CD4-positive, alpha-beta T cell treated with Interleukin-4 for 1 hour (primary cell): Measurements from ENCODE around the gene CBLN2.

Experiments used
- DNase-seq, 2 donors: peaks; one replicate each; pipeline ENCODE4 v3.0.0-alpha.2; 2020 to 2022

CBLN2 gene

DNA sequence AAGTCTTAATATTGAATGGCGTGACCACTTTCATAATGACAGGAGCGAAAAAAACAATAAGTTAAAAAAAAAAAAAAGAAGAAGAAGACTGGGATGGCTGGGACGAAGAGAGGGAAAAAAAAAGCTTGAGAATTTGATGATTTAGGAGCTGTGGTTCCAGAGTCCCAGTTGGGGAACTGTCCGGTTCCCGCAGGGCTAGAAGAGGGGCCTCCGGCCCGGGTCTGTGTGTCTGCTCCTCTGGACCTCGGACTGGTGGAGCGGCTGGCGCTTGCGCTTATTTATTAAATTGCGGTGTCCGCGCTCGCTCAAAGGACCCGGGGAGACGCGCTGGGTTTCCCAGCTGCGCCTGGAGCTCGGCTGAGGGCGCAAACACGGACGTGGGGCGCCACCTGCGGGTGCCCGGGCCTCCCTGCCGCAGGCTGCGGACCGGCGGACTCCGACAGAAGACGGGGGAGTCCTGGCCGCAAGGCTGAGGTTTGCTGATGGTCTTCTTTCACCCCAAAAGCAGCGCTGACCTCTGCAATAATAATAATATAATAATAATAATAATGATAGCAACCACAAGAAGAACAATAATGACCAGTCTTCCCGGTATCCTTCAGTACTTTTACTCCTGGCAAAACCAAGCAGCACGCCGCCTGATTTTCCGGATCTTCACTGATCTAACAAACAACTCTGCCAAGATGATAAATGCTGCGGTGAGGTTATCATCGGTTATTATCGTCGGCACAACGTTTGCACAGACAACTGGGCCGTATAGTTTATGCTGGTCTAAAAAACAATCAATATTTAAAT lies at the start of gene CBLN2:
CBLN2 (minus strand) TSS at position 251 of the 795 bp plus-strand sequence. CDS start 2,182 bp downstream, outside the sequence.
- no peak for DNase-seq

DNA sequence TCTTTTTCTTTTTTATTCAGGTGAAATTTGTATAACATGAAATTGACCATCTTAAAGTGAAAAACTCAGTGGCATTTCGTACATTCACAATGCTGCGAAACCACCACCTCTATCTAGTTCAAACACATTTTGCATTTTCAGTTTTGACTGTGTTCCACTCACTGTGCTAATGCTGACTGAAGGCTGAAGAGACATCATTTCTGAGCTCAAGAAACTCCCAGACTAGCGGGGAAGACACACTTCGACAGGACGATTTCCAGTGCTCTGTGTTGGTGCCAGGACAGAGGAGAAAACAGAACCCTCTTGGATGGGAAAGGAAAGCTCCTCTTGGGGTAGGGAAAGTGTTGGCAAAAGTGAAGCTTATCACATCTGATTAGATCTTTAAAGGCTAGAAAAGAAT lies 44.2 kb upstream of the CBLN2 start:
- DNase-seq = no peak

DNA sequence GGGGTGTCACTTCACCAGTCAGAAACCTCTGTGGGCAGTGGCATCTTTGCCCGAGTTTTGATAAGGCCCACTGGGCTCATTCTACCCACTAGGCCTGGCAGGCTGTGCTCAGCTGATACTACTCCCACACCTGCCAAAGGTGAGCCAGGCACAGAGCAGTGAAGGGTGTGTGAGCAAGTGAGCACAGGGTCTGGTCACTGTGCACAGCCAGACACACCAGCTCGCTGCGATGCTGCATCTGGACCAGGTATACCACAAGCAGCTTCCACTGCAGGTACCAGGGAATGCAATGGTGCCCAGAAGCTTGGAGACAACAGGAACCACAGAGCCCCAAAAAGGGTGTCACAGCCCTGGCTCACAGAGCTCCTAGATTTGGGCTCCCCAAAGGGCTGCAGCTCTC lies 40.6 kb upstream of the CBLN2 start:
- no peak for DNase-seq

DNA sequence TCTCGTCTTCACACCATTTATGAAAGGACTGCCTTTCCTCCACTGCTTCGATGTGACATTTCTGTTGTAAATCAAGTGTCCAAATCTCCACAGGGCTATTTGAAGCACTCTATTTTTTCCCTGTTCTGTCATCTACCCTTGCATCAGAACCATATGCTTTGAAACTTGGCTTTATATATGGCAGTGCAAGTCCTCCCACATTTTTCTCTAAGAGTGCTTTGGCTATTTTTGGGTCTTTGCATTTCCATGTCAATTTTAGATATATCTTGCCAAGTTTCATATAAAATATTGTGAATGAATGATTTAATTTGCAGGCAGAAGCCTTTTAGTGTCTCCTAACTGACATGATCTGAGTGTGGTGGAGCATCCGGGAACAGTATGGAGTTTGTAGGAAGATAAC lies 37.8 kb upstream of the CBLN2 start:
- no peak for DNase-seq

DNA sequence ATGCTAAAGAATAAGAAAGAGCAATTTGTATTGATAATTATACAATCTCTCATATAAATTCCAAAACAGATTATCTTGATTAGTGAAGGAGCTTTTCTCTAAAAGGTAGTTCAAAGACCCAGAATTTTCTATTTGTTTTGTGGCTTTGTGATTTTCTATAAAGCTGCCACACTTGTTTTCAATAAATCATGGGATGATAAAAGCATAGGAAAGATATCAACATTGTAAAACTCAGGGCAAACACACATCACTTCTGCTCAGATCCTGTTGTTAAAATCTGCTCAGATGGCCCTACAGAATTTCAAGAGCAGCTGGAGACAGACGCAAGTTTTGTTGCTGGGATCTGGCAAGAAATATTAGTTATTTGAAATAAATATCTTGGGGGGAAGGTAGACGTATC lies 28.8 kb upstream of the CBLN2 start:
- no peak for DNase-seq

DNA sequence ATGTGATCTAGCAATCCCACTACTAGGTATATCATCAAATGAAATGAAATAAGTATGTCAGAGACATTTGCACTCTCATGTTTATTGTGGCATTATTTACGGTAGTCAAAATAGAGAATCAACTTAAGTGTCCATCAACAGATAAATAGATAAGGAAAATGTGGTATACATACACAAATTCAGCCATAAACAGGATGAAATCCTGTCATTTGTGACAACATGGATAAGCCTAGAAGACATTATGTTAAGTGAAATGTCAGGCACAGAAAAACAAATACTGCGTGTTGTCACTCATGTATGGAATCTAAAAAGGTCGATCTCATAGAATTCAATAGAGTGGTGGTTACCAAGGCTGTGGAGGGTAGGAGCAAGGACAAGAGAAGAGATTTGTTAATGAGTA lies 22.1 kb upstream of the CBLN2 start:
- no peak for DNase-seq

DNA sequence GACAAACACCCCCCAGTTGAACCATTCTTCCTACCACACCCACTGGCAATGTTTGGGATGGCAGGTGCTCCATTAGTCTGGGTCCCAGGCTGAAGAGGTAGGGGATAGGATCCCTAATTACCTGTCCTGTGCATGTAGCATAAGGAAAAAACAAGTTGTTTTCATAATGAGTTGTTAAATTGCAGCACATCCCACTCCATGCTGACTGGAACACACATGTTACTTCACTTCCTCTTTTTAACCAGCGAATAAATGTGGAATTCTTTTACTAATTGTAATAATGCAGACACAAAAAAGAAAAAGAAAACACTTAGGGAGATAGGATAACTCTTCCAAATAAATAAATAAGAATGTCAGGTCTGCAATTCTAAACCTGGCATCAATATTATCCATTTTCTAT lies 11.8 kb upstream of the CBLN2 start:
- DNase-seq = no peak

DNA sequence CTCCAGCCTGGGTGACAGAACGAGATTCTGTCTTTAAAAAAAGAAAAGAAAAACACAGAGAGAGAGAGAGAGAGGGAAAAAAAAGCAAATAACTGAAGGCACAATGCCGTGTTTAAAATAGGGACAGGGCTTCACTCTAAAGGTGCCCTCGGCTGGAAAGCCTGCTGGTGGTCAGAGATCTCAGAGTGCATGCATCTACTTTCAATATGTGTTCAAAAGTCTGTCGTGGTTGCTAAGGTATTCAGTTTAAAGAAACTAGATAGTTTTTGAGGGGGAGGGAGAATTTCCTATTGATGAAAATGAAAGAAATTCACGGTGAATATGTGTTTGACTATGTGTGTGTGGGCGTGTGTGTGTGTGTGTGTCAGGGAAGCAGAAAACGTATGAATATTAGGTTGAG lies 11.0 kb upstream of the CBLN2 start:
- DNase-seq = no peak

DNA sequence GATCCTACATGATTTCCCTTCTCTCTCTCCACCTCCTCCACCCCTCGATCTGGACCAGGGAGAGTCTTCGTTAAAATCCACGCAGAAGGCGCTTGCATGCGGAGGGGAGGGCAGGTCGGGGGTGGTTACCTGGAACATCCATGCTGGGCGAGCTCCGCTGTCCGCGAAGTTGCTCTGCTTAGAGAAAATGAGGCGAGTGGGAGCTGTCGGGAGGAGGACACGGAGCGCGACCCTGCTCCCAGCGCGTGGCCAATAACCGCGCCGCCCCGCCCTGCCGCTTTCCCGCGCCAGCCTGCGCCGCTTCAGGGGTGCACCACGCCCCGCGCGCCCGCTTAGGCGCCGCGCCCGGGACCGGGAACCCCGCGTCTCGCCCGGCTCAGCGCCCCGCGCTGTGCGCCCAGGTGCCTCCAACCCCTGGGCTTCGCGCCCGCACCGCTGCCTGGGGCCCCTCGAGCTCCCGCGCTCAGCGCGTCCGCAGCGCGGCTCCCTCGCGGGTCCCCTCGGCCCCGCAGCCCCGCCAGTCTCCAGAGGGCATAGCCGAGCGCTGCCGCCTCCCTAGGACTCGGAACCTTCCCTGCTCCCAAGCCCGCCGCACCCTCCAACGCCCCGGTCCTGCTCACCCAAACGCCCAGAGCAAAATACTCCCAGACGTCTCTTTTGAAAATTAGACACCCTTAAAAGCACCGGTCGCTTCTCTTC lies 636 bp downstream of the CBLN2 start:
- no peak for DNase-seq

DNA sequence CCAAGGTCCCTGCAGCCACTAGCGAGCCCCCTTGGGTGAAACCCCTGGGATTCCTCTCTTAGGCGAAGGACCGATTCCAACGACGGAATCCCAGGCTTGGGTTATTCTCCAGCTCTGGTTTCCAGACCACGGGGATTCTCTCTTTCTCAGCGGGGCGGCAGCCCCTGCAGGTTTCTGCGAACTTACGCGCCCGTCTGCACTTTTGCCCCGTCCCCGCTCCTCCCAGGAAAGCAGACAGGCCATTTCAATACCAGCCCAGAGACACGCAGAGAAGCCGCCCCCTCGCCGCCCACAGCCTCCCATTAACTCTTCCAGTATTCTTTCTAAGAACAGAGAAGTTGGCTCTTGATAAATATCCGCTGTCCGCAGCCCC lies 1.2 kb downstream of the CBLN2 start:
- no peak for DNase-seq

DNA sequence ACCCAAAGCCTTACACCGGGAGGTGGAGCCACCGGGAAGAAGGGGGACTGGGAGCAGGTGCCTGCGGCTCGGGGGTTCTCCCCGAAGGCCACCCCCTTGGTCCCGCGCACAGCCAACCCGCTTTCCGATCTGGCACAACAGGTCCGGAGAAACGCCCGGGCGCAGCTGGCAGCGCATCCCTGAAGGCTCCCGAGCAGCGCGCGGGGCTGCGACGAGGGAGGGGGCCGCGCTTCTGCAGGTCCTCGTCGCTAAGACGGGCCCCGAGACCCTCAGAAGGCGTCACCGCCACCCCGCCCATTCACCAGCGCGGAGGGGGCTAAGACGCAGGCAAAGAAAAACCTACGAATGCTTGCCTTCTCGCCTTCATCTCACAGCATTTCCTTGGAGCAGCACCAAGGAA lies 1.8 kb downstream of the CBLN2 start:
- DNase-seq = no peak

DNA sequence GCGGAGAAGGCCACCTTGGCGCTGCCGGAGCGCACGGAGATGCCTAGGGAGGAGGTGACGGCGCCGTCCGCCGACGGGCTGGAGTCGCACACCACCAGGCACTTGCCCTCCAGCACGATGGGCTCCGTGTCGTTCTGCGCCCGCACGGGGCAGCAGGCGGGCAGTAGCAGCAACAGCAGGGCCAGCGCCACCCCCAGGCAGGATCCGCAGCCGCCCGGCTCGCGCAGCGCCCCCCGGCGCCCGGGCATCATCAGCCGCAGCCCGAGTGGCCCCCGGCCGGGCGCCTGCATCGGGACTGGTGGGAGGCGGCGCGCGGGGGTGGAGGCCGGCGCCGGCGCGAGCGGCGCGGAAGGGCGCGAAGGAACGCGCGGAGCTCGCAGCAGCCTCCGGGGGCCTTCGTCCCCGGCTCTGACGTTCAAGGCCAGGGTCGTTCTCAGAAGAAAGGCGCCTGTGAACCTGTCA lies 2.2 kb downstream of the CBLN2 start:
- no peak for DNase-seq

DNA sequence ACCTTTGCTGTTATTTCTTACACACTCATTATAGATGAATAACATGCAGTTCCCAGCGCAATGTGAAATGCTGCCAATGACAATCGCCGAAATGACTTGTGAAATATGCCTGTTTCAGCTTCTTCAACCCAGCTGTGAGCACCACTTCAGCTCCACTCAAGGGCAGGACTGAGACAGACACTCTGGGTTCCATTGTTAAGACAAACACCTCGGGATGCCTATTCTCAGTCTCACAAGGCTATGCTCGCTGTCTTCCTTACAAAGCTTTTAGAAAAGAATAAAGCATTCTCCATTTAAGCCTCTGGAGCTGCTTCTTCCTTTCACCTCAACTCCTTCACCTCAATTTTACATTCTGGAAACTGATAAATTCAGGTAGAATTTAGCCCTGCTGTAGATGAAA lies 4.2 kb downstream of the CBLN2 start:
- DNase-seq = no peak

DNA sequence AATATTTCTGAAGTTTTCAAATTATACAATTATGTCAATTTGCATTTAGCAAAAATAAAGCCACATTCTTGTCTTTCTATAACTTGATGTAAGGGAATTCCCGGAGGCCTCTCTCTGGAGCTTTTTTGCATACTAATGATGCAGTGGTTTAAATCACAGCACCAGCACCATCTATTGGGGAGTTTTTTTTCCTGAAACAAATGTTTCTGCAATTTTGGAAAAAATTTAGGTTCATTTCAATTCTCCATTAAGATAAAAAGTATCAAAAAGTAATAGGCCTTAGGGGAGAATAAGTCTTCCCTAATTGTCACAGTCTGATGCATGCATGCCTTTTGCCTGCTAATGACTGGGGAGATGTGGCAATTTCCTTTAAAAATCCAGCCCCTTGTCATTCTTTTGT lies 13.5 kb downstream of the CBLN2 start:
- no peak for DNase-seq

DNA sequence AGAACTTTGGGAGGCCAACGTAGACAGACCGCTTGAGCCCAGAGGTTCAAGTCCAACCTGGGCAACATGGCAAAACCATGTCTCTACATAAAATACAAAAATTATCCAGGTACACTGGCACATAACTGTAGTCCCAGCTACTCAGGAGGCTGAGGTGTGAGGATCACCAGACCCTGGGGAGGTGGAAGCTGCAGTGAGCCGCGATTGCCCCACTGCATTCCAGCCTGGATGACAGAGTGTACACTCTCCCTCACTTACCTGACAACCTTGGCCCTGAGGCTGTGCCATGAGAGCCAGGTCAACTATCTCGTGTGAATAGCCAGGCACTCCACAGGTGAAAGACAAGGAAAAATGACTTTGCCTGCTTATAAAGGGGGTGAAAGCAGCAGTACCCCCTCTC lies 39.3 kb downstream of the CBLN2 start:
- DNase-seq = no peak

DNA sequence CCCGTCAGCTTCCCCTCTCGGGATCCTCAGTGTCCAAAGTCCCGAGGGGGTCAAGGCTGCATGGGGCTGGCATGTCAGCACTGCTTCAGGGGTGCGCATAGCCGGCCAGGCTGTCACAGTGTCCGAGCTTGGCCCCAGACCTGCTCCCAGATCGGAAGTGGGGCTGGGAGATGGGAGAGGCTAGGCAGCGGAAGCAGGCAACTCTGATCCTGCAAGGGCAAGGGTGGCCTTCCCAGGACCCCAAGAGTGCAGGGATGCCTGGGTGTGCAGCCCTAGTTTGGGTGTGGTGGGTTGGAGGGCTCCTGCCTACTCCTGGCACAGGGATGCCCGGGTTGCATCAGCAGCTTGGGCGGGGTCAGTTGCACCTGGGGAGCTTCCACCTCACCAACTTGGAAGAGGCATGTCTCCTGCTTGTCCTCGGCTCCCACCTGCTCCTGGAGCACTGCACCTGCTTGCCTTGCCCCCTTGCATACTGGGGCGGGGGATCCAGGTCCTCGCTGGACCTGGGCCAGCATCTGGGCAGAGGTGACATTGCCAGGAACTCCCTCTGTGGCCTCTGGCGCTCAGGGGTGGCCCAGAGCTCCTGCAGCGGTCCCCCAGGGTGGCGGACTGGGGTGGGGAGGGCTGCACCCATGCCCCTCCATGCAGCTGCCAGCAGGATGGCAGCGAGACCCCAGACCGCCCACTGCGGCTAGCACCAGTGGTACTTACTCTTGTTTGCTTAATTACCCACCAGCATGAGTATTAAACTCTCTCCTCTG lies 41.3 kb downstream of the CBLN2 start:
- no peak for DNase-seq

DNA sequence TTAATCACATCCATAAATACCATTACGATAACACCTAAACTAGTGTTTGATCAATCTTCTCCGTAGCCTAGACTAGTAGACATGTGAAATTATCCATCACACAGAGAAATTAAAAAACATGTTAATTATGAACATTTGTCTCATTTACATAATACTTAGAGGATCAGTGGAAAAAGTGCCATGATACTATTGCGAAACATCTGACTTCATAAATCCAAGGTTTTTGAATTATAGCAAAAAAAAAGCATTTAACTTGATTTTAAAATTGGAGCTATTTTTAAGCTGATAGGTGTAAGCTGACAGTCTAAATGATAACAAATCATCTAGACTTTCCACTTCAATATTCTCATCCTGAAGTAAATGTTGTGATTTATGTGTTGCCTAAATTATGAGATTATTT lies 51.6 kb downstream of the CBLN2 start:
- DNase-seq = no peak
